ENCODE data around the gene KCTD10. TPM values are rescaled to one million over a fixed set of nuclear protein-coding genes. Genes with fewer than 3 reads are reported as not detected.
A peak's percentile ranks its signal among the peaks of the same experiment; 100 is the strongest.

The KCTD10 gene
- total and polyA plus RNA-seq, 2 of the 13 experiments (the other 11 are each of a cell fraction or from before 2014, with no cell fraction given), result 6.9 to 25.4 TPM

- TF ChIP-seq FOXP4 (CRISPR knock-in tag; IDR thresholded peaks at IDR 0.05) (0 out of 2 replicates have a peak, but pooled peaks have one; percentile 45), SMYD3 (CRISPR knock-in tag; IDR thresholded peaks at IDR 0.05) (0 out of 2 replicates have a peak, but pooled peaks have one; percentile 44), TCF12 (IDR thresholded peaks at IDR 0.05) (no peak), TCF12 (CRISPR knock-in tag; IDR thresholded peaks at IDR 0.05) (peak; percentile 83; the same call in 1 of the 2 replicates), NRL (CRISPR knock-in tag; IDR thresholded peaks at IDR 0.05; ENCODE audit: borderline replicate concordance) (peak; percentile 55; the same call in 1 of the 2 replicates), ZKSCAN8 (CRISPR knock-in tag; IDR thresholded peaks at IDR 0.05; ENCODE audit: borderline replicate concordance) (no peak), HIC2 (CRISPR knock-in tag; IDR thresholded peaks at IDR 0.05; ENCODE audit: low read depth) (0 out of 2 replicates have a peak, but pooled peaks have one; percentile 58), ZMAT3 (CRISPR knock-in tag; conservative IDR thresholded peaks at IDR 0.05) (0 out of 2 replicates have a peak, but pooled peaks have one; percentile 73), SP1 (IDR thresholded peaks at IDR 0.05) (no peak), SP1 (CRISPR knock-in tag; IDR thresholded peaks at IDR 0.05) (no peak), RFX5 (IDR thresholded peaks at IDR 0.05; ENCODE audit: low read depth, low read length) (0 out of 2 replicates have a peak, but pooled peaks have one; percentile 14), HNF4A (CRISPR knock-in tag; IDR thresholded peaks at IDR 0.05) (0 out of 2 replicates have a peak, but pooled peaks have one; percentile 4), KLF12 (CRISPR knock-in tag; IDR thresholded peaks at IDR 0.05; ENCODE audit: borderline replicate concordance) (peak; percentile 88), MAZ (IDR thresholded peaks at IDR 0.05; ENCODE audit: borderline replicate concordance, low read depth, low read length) (peak; percentile 65; the same call in 1 of the 2 replicates), MAZ (CRISPR knock-in tag; IDR thresholded peaks at IDR 0.05; ENCODE audit: low read depth) (peak; percentile 67; the same call in 1 of the 2 replicates), ZNF598 (CRISPR knock-in tag; IDR thresholded peaks at IDR 0.05; ENCODE audit: borderline replicate concordance) (0 out of 2 replicates have a peak, but pooled peaks have one; percentile 54), SP140L (CRISPR knock-in tag; IDR thresholded peaks at IDR 0.05; ENCODE audit: borderline replicate concordance) (no peak), MED13 (CRISPR knock-in tag; IDR thresholded peaks at IDR 0.05) (no peak), SMARCC2 (IDR thresholded peaks at IDR 0.05) (no peak), RORA (CRISPR knock-in tag; IDR thresholded peaks at IDR 0.05) (0 out of 2 replicates have a peak, but pooled peaks have one; percentile 57), HOXA3 (CRISPR knock-in tag; IDR thresholded peaks at IDR 0.05) (peak; percentile 94), CREM (IDR thresholded peaks at IDR 0.05) (peak; percentile 87), CREM (CRISPR knock-in tag; IDR thresholded peaks at IDR 0.05) (no peak), ZBTB42 (CRISPR knock-in tag; IDR thresholded peaks at IDR 0.05) (peak; percentile 43; the same call in 1 of the 2 replicates), ELF1 (CRISPR knock-in tag; IDR thresholded peaks at IDR 0.05) (peak; percentile 91), SKIL (CRISPR knock-in tag; IDR thresholded peaks at IDR 0.05; ENCODE audit: borderline replicate concordance) (peak; percentile 46; the same call in 1 of the 2 replicates)
Observed at GRCh38 chr12:109477185-109477962, at the start of gene KCTD10, which contains the start of gene UBE3B (continued).

Measured in HepG2 (cell line).